ENCODE measurements around the gene GRXCR2.

The GRXCR2 gene

DNA sequence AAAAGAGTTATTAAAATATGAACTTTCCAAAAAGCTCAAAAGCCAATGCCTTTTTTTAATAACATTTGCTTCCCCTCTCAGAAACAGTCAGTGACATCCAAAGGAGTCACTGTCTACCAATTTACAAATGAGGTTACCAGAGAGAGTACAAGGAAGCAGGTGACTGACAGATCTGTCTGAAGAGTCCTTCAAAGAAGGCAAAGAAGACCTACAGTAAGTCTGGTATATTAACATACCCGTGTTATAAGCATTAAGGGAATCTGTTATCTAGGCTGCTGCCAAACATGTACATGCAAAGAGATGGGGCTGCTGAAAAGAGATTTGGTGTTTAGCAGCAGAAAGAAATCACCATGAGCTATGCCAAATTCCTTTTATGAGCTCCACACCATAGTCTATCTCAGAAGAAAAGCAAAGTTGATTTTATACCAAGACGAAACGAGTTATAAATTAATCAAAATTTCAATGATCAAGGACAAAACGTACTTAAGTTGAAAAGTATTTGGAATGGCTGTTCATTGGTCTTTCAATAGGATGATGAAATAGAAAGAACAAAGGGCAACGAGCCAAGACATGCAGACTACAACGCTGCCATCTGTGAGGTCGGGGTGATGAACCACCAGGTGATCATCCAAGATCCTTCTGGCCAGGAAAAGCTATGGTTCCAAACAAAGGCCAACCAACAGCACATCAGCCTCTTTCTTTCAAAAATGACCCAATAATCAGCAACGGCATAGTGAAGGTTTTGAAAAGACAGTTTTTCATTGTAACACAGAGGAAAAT lies 45.7 kb downstream of the GRXCR2 start:
- TF ChIP-seq, protein P1, sequence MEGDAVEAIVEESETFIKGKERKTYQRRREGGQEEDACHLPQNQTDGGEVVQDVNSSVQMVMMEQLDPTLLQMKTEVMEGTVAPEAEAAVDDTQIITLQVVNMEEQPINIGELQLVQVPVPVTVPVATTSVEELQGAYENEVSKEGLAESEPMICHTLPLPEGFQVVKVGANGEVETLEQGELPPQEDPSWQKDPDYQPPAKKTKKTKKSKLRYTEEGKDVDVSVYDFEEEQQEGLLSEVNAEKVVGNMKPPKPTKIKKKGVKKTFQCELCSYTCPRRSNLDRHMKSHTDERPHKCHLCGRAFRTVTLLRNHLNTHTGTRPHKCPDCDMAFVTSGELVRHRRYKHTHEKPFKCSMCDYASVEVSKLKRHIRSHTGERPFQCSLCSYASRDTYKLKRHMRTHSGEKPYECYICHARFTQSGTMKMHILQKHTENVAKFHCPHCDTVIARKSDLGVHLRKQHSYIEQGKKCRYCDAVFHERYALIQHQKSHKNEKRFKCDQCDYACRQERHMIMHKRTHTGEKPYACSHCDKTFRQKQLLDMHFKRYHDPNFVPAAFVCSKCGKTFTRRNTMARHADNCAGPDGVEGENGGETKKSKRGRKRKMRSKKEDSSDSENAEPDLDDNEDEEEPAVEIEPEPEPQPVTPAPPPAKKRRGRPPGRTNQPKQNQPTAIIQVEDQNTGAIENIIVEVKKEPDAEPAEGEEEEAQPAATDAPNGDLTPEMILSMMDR (IDR thresholded peaks at IDR 0.05; ENCODE audit: extremely low read depth, missing control alignments), result no peak
- no peak for DNase-seq (ENCODE audit: low spot score)

DNA sequence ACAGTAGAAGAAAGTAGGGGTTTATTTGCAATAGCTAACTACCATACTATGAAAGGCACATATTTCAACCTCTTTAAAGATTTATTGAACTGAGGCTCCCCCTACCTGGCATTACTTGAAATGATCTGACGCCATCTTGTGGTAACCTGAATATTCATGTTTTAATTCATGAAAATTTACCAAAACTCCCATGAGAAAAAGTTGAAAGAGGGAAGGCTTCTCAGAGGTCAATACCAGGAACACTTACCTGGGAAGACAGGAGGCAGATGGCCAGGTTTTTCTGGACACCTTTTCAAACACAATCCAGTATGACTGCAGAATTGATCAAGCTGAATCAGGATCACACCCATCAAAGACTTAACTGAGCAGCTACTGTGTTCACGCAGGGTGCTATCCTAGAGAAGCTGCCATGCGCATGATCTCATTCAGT lies 47.0 kb downstream of the GRXCR2 start:
- TF ChIP-seq, protein P1 (IDR thresholded peaks at IDR 0.05; ENCODE audit: extremely low read depth, missing control alignments), result peak; percentile 52
- peak; percentile 44 for DNase-seq (ENCODE audit: low spot score)

DNA sequence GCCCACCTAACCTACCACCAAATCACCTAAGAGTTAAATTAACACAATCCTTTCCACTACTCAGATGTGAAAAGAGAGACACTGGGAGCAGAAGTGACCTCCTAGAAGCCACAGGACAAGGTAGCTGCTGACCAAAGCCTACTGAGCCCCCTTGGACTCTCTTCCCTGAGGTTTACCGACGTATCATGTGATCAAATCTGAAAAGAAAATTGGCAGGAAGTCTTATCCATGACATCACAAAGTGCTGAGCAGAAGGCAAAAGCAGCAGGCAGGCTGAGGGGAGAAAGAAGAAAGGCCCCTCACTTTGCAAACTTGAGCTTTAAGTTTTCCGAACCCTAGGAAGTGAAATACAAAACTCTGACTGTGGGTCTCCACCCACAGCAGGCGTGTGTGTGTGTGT lies 48.8 kb downstream of the GRXCR2 start:
- TF ChIP-seq, protein P1 (IDR thresholded peaks at IDR 0.05; ENCODE audit: extremely low read depth, missing control alignments), result no peak
- DNase-seq (ENCODE audit: low spot score), result no peak

- TF ChIP-seq, protein P1 (IDR thresholded peaks at IDR 0.05; ENCODE audit: extremely low read depth, missing control alignments), result no peak
- no peak for DNase-seq (ENCODE audit: low spot score)
These were observed 54.2 kb downstream of the GRXCR2 start for GRCh38 chr5:145818604-145819003.

DNA sequence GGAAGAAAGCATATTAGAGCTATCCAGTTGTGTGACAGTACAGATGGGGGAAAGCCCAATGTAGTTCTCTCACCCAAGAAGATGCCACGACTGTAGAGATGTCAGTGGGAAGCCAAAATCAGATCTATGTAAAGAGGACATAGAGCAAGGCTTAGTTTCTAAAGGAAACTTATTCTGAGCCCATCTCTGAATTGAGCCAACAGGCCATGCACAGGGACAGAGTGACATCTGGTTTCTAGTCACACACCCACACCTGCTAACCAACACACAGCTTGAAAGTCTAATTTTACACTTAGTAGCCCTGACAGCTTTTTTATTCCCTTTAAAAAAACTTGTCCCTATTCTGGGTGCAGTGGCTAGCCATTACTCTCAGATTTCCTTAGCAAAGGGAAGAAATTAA lies 59.9 kb downstream of the GRXCR2 start:
- DNase-seq (ENCODE audit: low spot score), result no peak
- TF ChIP-seq, protein P1 (IDR thresholded peaks at IDR 0.05; ENCODE audit: extremely low read depth, missing control alignments), result no peak

- TF ChIP-seq, protein P1 (IDR thresholded peaks at IDR 0.05; ENCODE audit: extremely low read depth, missing control alignments), result no peak
- no peak for DNase-seq (ENCODE audit: low spot score)
These were observed 60.8 kb downstream of the GRXCR2 start for GRCh38 chr5:145811834-145812625.

Data from GM20000 (cell line).